ENCODE data around the gene TNRC6A.
"Not testable (repeated sequence)": the region's sequence is repeated elsewhere in the genome, so short reads cannot be mapped to it uniquely, and the experiment has no call there.

The TNRC6A gene

DNA sequence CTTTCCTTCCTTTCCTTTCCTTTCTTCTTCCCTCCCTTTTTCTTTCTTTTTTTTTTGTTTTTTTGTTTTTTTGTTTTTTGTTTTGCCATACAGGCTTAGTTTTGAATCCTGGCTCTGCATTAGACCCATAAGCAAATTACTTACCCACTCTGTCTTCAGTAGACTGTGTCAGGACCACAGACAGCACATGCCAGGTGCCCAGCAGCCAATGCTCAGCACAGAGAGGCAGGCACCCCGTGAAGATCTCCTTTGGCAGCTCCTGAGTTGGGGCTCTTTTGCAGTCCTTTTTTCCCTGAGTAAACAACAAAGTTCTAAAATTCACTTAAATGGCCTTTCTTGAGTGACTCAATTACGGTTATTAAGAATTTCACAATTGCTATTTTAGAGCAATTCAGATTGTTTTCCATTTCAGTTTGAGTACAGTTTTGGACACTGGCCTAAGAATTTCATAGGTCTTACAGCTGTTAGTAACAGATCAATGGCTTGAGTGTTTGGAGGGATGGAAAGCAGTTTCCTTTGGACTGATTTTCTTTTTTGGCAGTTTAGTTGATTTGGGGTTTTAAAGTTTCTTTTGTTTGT is 90.1 kb downstream of the TNRC6A start:
- DNase-seq: no peak

DNA sequence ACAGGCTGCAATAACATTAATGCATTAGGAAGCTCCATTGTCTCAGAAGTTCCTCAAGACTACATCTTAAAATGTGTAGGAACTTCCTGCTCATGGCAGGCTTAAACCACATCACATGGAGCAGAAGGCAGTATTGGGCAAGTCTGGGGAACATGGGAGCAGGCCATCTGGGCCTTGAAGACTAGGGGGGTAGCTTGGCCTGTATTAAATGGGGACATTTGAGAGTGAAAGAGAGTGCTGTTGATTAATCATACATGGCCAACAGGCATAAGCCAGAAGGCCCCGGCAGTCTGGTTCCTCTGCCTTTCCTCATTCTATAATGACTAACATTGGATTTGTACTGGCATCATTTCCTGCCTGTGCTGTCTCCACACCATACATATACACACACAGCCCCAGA is 91.1 kb downstream of the TNRC6A start:
- no peak for DNase-seq

- DNase-seq: no peak
Measured at GRCh38 chr16:24821129-24821528, 91.7 kb downstream of the TNRC6A start.

GRCh38 chr16:24822542-24822941 is 93.1 kb downstream of the TNRC6A start:
- DNase-seq: no peak

DNA sequence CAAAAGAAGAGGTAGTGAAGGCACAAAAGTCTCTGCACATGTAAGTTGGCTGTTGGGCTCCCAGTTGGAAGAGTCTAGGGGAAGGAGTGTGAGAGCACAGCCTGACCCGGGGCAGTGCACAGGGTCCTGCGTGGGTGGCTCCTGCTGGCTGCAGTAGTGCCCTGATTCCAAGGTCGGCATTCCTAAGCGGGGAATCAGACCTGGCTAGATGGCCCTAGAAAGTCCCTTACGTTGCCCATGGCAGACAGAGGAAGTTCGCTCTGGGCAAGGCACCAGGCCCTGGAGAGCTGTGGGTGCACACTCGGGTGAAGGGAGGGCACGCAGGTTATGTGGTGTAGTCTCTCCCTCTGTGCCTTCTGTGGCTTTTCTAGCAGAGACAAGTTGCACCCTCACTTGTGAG is 93.5 kb downstream of the TNRC6A start:
- DNase-seq: no peak

DNA sequence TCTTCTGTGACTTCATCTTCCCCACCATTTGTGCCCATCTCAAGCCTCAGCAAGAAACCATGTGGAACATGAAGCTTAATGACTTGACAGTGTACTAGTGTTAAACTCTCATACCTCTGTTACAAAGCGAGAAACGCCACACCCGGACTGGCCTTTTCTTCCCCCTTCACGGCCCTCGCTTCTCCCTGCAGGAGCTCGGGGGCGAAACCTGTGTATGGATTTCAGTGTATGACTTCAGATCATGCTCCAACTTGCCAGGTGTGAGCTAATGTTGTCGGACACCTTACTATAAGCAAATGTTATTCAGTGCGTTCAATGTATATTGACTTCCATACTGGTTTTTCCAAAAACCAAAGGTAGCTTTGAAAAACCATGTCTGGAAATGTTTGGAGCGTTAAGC is 96.2 kb downstream of the TNRC6A start:
- no peak for DNase-seq

GRCh38 chr16:24826096-24826690 is 96.7 kb downstream of the TNRC6A start:
- no peak for DNase-seq

GRCh38 chr16:24826817-24827566 is 97.5 kb downstream of the TNRC6A start:
- DNase-seq: no peak

- no peak for DNase-seq
Measured at GRCh38 chr16:24829153-24829552, 99.7 kb downstream of the TNRC6A start.

- no peak for DNase-seq
Measured at GRCh38 chr16:24833352-24833751, 103.9 kb downstream of the TNRC6A start.

- DNase-seq: no peak
Measured at GRCh38 chr16:24834459-24835335, 105.2 kb downstream of the TNRC6A start.

GRCh38 chr16:24836836-24837235 is 107.4 kb downstream of the TNRC6A start:
- DNase-seq: no peak

- no peak for DNase-seq
Measured at GRCh38 chr16:24837969-24838368, 108.5 kb downstream of the TNRC6A start.

DNA sequence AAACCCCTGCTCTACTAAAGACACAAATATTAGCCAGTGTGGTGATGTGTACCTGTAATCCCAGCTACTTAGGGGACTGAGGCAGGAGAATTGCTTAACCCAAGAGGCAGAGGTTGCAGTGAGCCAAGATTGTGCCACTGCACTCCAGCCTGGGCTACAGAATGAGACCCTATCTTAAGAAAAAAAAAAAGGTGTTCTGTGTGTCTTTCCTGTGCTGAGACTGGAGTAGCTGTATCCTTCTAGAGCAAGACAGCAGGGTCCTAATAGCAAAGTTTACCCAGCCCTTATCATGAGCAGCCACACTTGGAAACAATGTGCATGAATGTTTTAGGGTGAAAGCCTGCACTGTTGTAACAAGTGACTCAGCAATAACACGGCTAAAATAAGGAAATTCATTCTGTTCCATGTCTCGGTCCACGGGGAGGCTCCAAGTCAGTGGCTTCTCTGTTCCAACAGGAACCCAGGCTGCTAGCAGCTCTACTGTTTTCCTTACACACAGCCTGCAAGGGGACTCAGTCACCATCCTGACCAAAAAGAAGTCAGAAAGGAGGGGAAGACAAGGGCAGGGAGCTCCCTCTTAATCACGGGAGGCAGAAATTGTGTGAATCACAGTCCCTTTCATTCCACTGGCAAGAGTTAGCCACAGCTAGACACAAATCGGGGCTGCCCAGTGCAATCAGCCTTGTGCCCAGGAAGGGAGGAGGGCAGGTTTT is 109.3 kb downstream of the TNRC6A start:
- DNase-seq: no peak

- DNase-seq: no peak
Measured at GRCh38 chr16:24839347-24839972, 110.0 kb downstream of the TNRC6A start.

DNA sequence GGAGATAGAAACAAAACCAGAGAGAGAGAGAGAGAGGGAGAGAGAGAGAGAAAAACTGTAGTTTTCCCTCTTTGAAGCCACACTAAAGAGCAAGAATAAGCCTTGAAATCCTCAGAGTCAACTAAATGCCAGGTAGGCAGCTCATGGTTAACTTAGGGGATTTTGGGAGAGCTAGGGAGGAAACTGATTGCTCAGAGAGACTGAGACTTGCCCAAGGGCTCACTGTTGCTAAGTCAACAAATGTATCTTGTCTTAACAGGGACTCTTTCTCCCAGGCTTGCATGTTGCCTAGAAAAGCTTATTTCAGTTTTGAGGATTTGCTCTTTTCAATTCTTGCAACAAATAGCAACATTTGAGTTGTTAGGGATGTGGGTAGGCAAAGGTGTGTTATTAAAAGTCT is 111.8 kb downstream of the TNRC6A start:
- DNase-seq: no peak

GRCh38 chr16:24844101-24845030 is 114.9 kb downstream of the TNRC6A start:
- no peak for DNase-seq

- not testable (repeated sequence) for DNase-seq
Measured at GRCh38 chr16:24845031-24845365, 115.5 kb downstream of the TNRC6A start.

GRCh38 chr16:24845726-24846547 is 116.5 kb downstream of the TNRC6A start, which contains the start of gene SLC5A11:
Gene SLC5A11 (plus strand): TSS chr16:24845963. CDS start chr16:24858644, 12,681 bp downstream.
- no peak for DNase-seq

All from NCI-H2081 treated with DMSO at 0.1 percent for 48 hours (cell line).